Suprapubic skin (tissue), 3 donors: ENCODE results near the gene TLE1.

Experiments used
- EP300 ChIP-seq: sonication (generic); formaldehyde crosslinking; IDR thresholded peaks from one replicate; pipeline ENCODE4 v1.6.1; 2017; ENCODE audit warnings: antibody characterized with exemption
- TF ChIP-seq, protein P1 (sequence below), 2 donors: fragments of 200-600 bp in 1 of 2; fragments of 450-650 bp in 1 of 2; sonication (generic) in 1 of 2; IDR thresholded peaks; one replicate each; pipeline ENCODE4 v1.5.1; 2016 to 2019; ENCODE audit warnings: antibody characterized with exemption in 2 of 2, mild to moderate bottlenecking in 1 of 2, moderate library complexity in 1 of 2

GRCh38 chr9:81598123-81598497 lies 91.2 kb downstream of the TLE1 start:
- TF ChIP-seq EP300: no peak
- TF ChIP-seq, protein P1, sequence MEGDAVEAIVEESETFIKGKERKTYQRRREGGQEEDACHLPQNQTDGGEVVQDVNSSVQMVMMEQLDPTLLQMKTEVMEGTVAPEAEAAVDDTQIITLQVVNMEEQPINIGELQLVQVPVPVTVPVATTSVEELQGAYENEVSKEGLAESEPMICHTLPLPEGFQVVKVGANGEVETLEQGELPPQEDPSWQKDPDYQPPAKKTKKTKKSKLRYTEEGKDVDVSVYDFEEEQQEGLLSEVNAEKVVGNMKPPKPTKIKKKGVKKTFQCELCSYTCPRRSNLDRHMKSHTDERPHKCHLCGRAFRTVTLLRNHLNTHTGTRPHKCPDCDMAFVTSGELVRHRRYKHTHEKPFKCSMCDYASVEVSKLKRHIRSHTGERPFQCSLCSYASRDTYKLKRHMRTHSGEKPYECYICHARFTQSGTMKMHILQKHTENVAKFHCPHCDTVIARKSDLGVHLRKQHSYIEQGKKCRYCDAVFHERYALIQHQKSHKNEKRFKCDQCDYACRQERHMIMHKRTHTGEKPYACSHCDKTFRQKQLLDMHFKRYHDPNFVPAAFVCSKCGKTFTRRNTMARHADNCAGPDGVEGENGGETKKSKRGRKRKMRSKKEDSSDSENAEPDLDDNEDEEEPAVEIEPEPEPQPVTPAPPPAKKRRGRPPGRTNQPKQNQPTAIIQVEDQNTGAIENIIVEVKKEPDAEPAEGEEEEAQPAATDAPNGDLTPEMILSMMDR (IDR thresholded peaks at IDR 0.05): no peak
